ENCODE data around the gene GAGE12J.
"Not testable (repeated sequence)": the region's sequence is repeated elsewhere in the genome, so short reads cannot be mapped to it uniquely, and the experiment has no call there.

The GAGE12J gene

GRCh38 chrX:49344496-49345175 is 22.8 kb downstream of the GAGE12J start:
- peaks cover 4 to 14% (median 8%) of the 10 kb centered on the region in 11 experiments; a peak in 20 of 22 replicates for H3K27me3 ChIP-seq
- H3K4me2 ChIP-seq; H3K9ac ChIP-seq; H4K20me1 ChIP-seq; H3K4me3 ChIP-seq; H3K4me1 ChIP-seq; H3K9me3 ChIP-seq (replicated peaks in 1 of 11); H3K36me3 ChIP-seq; H3K27ac ChIP-seq: not testable (repeated sequence)

- not testable (repeated sequence) for H3K27ac ChIP-seq; H3K4me1 ChIP-seq; H3K9me3 ChIP-seq (replicated peaks in 1 of 11); H3K4me2 ChIP-seq; H3K9ac ChIP-seq; H3K4me3 ChIP-seq; H4K20me1 ChIP-seq; H3K36me3 ChIP-seq
- H3K27me3 ChIP-seq, result peaks cover 4 to 14% (median 8%) of the 10 kb centered on the region in 11 experiments; a peak in 20 of 22 replicates
Observed at GRCh38 chrX:49345402-49345801, 23.6 kb downstream of the GAGE12J start.

GRCh38 chrX:49346150-49346549 is 24.3 kb downstream of the GAGE12J start:
- not testable (repeated sequence) for H3K9ac ChIP-seq

More at GRCh38 chrX:49346150-49346549, 24.3 kb downstream of the GAGE12J start:
- H3K27me3 ChIP-seq, result peaks cover 4 to 14% (median 8%) of the 10 kb centered on the region in 11 experiments; a peak in 20 of 22 replicates
- H3K27ac ChIP-seq; H3K36me3 ChIP-seq; H3K4me3 ChIP-seq; H3K9me3 ChIP-seq (replicated peaks in 1 of 11); H4K20me1 ChIP-seq; H3K4me2 ChIP-seq; H3K4me1 ChIP-seq: not testable (repeated sequence)

Data from BLaER1 treated with 17β-estradiol and CSF1 and Interleukin-3, amounts not matched to agents 10 nM and 100 nM (cell line).